Colonic mucosa (tissue), 4 donors: ENCODE data around the gene C1orf198. TPM values are rescaled to one million over a fixed set of nuclear protein-coding genes. Genes with fewer than 3 reads are reported as not detected.

Experiments used
- DNase-seq: peaks from one replicate; pipeline ENCODE4 v3.0.0-alpha.2; 2020
- H3K27ac ChIP-seq: fragments of 200-600 bp; one replicate; pipeline ENCODE4 v1.8.0; 2021
- H3K27me3 ChIP-seq: fragments of 200-600 bp; one replicate; pipeline ENCODE4 v1.8.0; 2021
- H3K36me3 ChIP-seq: fragments of 200-600 bp; one replicate; pipeline ENCODE4 v1.8.0; 2021
- H3K4me1 ChIP-seq: fragments of 200-600 bp; one replicate; pipeline ENCODE4 v1.8.0; 2021; ENCODE audit warnings: mild to moderate bottlenecking
- H3K4me3 ChIP-seq: fragments of 200-600 bp; one replicate; pipeline ENCODE4 v1.8.0; 2021
- H3K9ac ChIP-seq, 2 donors: one replicate each; pipeline ENCODE4 v1.7.0; 2013; ENCODE audit warnings: control low read depth in 2 of 2, low read depth in 2 of 2, low read length in 2 of 2
- H3K9me3 ChIP-seq: fragments of 200-600 bp; one replicate; pipeline ENCODE4 v1.8.0; 2021
- CTCF ChIP-seq: fragments of 200-600 bp; IDR thresholded peaks from one replicate; pipeline ENCODE4 v1.8.0; 2022; ENCODE audit warnings: antibody characterized with exemption, mild to moderate bottlenecking
- intact Hi-C: fragments of 100-400 bp; cut with DNase I; formaldehyde crosslinking; loops from one replicate; pipeline ENCODE4 v1.14.1; 2022
- total RNA-seq, 2 donors: library from RNA; stranded (reverse); fragmentation: NEBNext Ultra II Directional in 1 of 2; extraction: Animal tissue kit (Norgen Biotek cat#: 25700) in 1 of 2; gene quantifications; one replicate each; pipeline ENCODE4 v1.2.1, GENCODE V29; 2021
- donor health status: healthy.
- donor health status: DM: no; HTN: no; CAD: no.
- donor health status: DM: no; HTN: no; CAD: no.

The C1orf198 gene
- total RNA-seq, 2 donors from 2014 or later, result 19.1 to 24.6 TPM

GRCh38 chr1:230790026-230790425, 78.3 kb downstream of the C1orf198 start:
- intact Hi-C loops, result no loop called here
- Histone ChIP-seq H3K27ac (no peak overlapping the region), H3K27me3 (no peaks in the 10 kb centered on the region), H3K9ac (no peak overlapping the region), H3K9me3 (no peaks in the 10 kb centered on the region), H3K4me3 (no peak overlapping the region), H3K4me1 (no peaks in the 10 kb centered on the region), H3K36me3 (no peaks in the 10 kb centered on the region)
- DNase-seq, result no peak
- TF ChIP-seq CTCF, result no peak

GRCh38 chr1:230788561-230789275, 79.6 kb downstream of the C1orf198 start:
- H3K4me3 ChIP-seq, result no peak overlapping the region
- no peaks in the 10 kb centered on the region for H3K36me3 ChIP-seq
- H3K27ac ChIP-seq, result no peak overlapping the region
- no peaks in the 10 kb centered on the region for H3K9me3 ChIP-seq
- intact Hi-C loops, result no loop called here
- no peak for DNase-seq
- H3K4me1 ChIP-seq, result no peaks in the 10 kb centered on the region
- no peaks in the 10 kb centered on the region for H3K27me3 ChIP-seq
- TF ChIP-seq CTCF, result no peak
- H3K9ac ChIP-seq, result no peak overlapping the region

DNA sequence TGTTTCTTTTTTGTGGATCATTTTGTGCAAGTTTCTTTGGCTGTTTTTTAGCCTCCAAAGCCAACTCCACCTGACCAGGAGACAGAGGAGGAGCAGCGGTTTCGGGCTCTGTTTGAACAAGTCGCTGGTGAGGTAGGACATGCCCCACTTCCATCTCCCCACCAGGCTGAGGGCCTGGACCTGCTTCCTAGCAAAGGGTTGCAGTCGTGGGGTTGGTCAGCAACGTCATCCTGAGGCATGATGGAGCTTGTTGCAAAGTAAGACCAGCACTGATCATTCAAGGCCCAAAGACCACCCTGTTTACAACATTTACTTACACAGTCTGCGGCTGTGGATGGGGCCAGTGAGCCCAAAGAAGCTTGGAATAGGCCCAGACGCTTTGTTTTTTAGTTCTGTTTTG, 80.8 kb downstream of the C1orf198 start:
- H3K4me1 ChIP-seq, result no peaks in the 10 kb centered on the region
- H3K36me3 ChIP-seq, result no peaks in the 10 kb centered on the region
- TF ChIP-seq CTCF, result no peak
- no peaks in the 10 kb centered on the region for H3K27me3 ChIP-seq
- no peak overlapping the region for H3K4me3 ChIP-seq
- no peak overlapping the region for H3K9ac ChIP-seq
- no peaks in the 10 kb centered on the region for H3K9me3 ChIP-seq
- H3K27ac ChIP-seq, result no peak overlapping the region
- intact Hi-C loops, result no loop called here
- no peak for DNase-seq

Other genes starting within 250 kb of the C1orf198 start
- 10 to 100 TPM; 42.0 to 53.8 TPM for gene COG2, start 226.0 kb downstream of the C1orf198 start, total RNA-seq
- 1 to 10 TPM; 4.1 to 5.3 TPM for gene AGT, start 154.4 kb downstream of the C1orf198 start, total RNA-seq
- gene CAPN9, start 121.1 kb downstream of the C1orf198 start, total RNA-seq, result 10 to 100 TPM; 14.3 to 36.3 TPM
- gene TTC13, start 110.3 kb upstream of the C1orf198 start, total RNA-seq, result 10 to 100 TPM; 28.0 to 47.0 TPM
- gene ARV1, start 110.6 kb upstream of the C1orf198 start, total RNA-seq, result 10 to 100 TPM; 29.3 to 39.6 TPM
- gene FAM89A, start 171.7 kb upstream of the C1orf198 start, total RNA-seq, result 1 to 10 TPM; 3.6 to 6.3 TPM